ENCODE data around the gene BEAN1. TPM values are rescaled to one million over a fixed set of nuclear protein-coding genes. Genes with fewer than 3 reads are reported as not detected.

The BEAN1 gene
- total RNA-seq, 1 experiment from 2014 or later, result 0.61 TPM

DNA sequence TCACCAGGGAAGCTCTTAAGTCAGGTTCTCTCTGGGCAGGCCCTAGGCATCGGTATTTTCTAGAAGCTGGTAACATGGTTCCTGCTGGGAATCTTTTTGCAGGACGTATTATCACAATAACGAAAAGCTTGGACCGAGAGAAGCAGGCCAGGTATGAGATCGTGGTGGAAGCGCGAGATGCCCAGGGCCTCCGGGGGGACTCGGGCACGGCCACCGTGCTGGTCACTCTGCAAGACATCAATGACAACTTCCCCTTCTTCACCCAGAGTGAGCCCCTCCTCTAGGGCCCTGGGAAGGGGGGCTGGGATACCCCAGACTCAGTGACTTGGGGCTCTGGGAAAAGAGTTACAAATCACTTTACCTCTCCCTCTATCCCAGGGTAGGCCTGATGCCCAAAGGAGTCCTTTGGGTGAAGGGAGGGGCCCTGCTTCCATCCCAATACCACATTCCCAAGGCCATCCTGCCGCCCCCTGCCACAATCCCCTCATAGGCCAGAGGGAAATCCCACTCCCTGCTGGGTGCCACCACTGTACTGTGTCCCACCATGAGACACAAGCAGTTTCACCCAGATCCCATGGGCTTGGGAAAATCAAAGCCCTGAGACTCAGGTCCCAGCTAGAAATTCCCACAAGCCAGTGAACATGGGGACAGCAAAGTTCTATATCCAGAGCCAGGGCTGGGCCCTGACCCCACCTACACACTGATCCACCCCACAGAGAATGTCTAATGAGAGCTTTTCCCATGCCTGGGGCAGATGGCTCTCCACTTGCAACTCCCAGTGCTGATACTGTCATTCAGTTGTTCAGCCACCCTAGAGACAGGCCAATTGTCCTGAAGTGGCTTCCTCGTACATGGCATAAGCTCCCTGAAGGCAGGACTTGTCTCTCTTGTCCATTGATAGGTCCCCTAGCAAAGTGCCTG lies 37.6 kb upstream of the BEAN1 start:
- CTCF ChIA-PET, result no interaction called here
- Histone ChIP-seq H3K9ac (ENCODE audit: low read length) (no peak overlapping the region), H2AFZ (ENCODE audit: low read depth, low read length, poor library complexity, severe bottlenecking) (no peak overlapping the region), H3K4me1 (ENCODE audit: control insufficient read depth in 1 of 2, insufficient read depth in 2 of 2, low read length in 2 of 2) (no peaks in the 10 kb centered on the region), H3K27me3 (ENCODE audit: insufficient read depth, low read length) (no peaks in the 10 kb centered on the region), H3K9me3 (ENCODE audit: control insufficient read depth in 1 of 2, insufficient read depth in 1 of 2, low read depth in 1 of 2, low read length in 2 of 2) (no peaks in the 10 kb centered on the region), H3K79me2 (ENCODE audit: insufficient read depth, low read length) (no peaks in the 10 kb centered on the region), H3K4me3 (replicated peaks in 1 of 2; ENCODE audit: low read depth in 1 of 2, low read length in 2 of 2) (no peak overlapping the region), H3K36me3 (ENCODE audit: control insufficient read depth in 1 of 2, insufficient read depth in 2 of 2, low read length in 2 of 2) (no peaks in the 10 kb centered on the region), H3K27ac (ENCODE audit: low read depth, low read length) (no peak overlapping the region), H3K9me2 (ENCODE audit: insufficient read depth) (no peaks in the 10 kb centered on the region), H4K20me1 (ENCODE audit: insufficient read depth) (no peaks in the 10 kb centered on the region), H3K4me2 (ENCODE audit: low read length) (no peak overlapping the region)
- BruUV-seq (replicated peaks), result no TSS peak
- DNase-seq (ENCODE audit: low read depth, low spot score) (no peak), ATAC-seq (no peak)
- POLR2A ChIA-PET, result no interaction called here
- TF ChIP-seq SP1 (IDR thresholded peaks at IDR 0.05; ENCODE audit: low read depth), result no peak
- TF ChIP-seq FOSL1 (IDR thresholded peaks at IDR 0.05; ENCODE audit: low read depth), result no peak
- no peak for TF ChIP-seq EGR1 (IDR thresholded peaks at IDR 0.05; ENCODE audit: low read depth)
- no peak for TF ChIP-seq REST (IDR thresholded peaks at IDR 0.05; ENCODE audit: low read depth)
- TF ChIP-seq YY1 (IDR thresholded peaks at IDR 0.05; ENCODE audit: extremely low read depth, insufficient replicate concordance, low read depth, low read length), result no peak
- no peak for TF ChIP-seq POLR2A (IDR thresholded peaks at IDR 0.05; ENCODE audit: borderline replicate concordance, extremely low read depth, insufficient read depth, insufficient read length)
- TF ChIP-seq CBX3 (IDR thresholded peaks at IDR 0.05; ENCODE audit: low read depth), result no peak
- no peak for TF ChIP-seq CEBPB (IDR thresholded peaks at IDR 0.05; ENCODE audit: low read depth)
- no peak for TF ChIP-seq ZFX (IDR thresholded peaks at IDR 0.05)
- TF ChIP-seq POLR2AphosphoS5 (IDR thresholded peaks at IDR 0.05; ENCODE audit: low read depth, low read length), result no peak
- no peak for TF ChIP-seq ZNF274 (IDR thresholded peaks at IDR 0.05; ENCODE audit: low read depth, low read length)
- TF ChIP-seq EZH2phosphoT487 (IDR thresholded peaks at IDR 0.05; ENCODE audit: borderline replicate concordance), result no peak
- TF ChIP-seq SRF (IDR thresholded peaks at IDR 0.05; ENCODE audit: low read depth), result no peak
- TF ChIP-seq, protein P1, sequence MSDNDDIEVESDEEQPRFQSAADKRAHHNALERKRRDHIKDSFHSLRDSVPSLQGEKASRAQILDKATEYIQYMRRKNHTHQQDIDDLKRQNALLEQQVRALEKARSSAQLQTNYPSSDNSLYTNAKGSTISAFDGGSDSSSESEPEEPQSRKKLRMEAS (IDR thresholded peaks at IDR 0.05), result no peak
- TF ChIP-seq, protein P2, sequence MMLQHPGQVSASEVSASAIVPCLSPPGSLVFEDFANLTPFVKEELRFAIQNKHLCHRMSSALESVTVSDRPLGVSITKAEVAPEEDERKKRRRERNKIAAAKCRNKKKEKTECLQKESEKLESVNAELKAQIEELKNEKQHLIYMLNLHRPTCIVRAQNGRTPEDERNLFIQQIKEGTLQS (IDR thresholded peaks at IDR 0.05), result no peak
- TF ChIP-seq, protein P3, sequence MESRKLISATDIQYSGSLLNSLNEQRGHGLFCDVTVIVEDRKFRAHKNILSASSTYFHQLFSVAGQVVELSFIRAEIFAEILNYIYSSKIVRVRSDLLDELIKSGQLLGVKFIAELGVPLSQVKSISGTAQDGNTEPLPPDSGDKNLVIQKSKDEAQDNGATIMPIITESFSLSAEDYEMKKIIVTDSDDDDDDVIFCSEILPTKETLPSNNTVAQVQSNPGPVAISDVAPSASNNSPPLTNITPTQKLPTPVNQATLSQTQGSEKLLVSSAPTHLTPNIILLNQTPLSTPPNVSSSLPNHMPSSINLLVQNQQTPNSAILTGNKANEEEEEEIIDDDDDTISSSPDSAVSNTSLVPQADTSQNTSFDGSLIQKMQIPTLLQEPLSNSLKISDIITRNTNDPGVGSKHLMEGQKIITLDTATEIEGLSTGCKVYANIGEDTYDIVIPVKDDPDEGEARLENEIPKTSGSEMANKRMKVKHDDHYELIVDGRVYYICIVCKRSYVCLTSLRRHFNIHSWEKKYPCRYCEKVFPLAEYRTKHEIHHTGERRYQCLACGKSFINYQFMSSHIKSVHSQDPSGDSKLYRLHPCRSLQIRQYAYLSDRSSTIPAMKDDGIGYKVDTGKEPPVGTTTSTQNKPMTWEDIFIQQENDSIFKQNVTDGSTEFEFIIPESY (IDR thresholded peaks at IDR 0.05; ENCODE audit: extremely low read depth, insufficient replicate concordance, low read length), result no peak
- RAD21 ChIA-PET (ENCODE audit: low non-redundant PET in 1 of 2, low total read pairs in 2 of 2, uncharacterized antibody in 2 of 2, unreplicated experiment in 2 of 2), result no interaction called here
- intact Hi-C loops (cut with micrococcal nuclease), result no loop called here

Measured in HCT116 (cell line).